GM21528 (cell line): Measurements from ENCODE around the gene TLL1.

ENCODE experiments used
- ATAC-seq: cut with Tn5 transposase; IDR thresholded peaks from one replicate; pipeline ENCODE4 v1.9.1; 2021; ENCODE audit warnings: mild to moderate bottlenecking, moderate library complexity; ENCODE audit not compliant: unreplicated experiment, low FRiP score

The TLL1 gene

DNA sequence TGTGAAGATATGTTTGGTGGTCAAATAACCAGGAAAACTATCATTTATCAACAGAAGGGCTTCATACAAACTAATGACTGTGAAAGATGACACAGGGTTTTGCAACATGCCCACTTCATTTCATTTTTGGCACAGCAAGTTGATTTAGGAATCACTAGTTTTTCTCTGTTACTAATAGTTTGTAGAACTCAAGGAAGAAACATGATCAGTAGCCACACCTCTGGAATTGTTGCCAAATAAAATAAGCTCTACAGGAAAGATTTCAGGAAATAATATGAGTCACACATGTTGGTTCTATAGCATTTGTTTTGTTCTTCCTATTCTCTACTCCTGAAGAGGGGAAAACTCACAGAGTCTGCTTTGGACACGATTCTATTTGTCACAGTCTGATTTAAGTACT lies 255.4 kb downstream of the TLL1 start:
- ATAC-seq = no peak

GRCh38 chr4:166134285-166134684 lies 261.2 kb downstream of the TLL1 start:
- no peak for ATAC-seq

DNA sequence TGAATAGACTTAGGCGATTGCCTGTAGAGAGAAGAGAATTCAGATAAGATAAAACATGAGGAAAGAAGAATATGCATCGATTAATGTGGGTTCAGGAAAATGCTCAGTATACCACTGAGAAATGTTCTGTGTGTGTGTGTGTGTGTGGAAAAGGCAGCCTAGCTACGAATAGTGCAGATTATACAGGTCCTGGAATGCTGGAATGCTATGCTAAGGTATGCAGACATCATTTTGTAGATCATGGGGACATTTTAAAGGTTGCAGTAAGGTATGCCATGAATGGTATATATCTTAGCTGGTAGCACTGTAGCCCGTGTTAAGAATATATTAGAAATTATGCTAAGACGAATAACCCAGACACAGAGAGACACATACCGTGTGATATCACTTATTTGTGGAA lies 267.9 kb downstream of the TLL1 start:
- ATAC-seq = no peak

DNA sequence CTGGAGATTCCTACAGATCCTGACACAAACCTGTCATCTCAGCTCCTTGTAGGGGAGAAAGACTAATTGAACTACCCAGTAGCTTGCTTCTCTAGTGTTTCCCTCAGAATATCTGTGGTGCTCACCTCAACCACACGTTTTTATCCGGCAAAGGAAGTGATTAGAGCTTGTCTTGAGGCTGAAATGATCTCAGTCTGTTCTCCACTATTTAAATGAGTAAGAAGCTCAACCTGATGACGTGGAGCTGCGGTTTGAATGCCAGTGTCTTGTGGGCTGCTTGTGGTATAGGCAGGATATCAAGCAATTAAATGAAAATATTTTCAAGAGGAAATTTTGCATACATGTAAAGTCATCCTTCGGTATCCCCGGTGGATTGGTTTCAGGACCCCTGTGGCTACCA lies 270.2 kb downstream of the TLL1 start:
- no peak for ATAC-seq

DNA sequence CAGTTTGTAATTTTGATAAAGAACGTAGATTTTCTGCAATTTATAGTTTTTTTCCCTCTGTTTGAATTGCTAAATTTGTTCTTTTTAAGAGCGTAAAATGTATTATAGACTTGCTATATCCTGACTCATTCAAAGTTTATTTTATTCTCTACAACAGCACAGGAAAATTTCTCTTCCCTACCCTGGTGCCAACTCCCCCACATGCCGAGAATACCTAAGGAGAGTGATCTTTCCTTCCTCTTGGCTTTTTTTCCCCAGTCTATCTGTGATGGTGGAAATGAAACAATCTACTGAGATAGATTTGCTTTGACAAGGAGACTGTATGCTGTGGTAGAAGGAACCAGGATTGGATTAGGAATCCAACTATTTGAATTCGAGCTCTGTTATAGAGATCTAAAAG lies 271.6 kb downstream of the TLL1 start:
- no peak for ATAC-seq

DNA sequence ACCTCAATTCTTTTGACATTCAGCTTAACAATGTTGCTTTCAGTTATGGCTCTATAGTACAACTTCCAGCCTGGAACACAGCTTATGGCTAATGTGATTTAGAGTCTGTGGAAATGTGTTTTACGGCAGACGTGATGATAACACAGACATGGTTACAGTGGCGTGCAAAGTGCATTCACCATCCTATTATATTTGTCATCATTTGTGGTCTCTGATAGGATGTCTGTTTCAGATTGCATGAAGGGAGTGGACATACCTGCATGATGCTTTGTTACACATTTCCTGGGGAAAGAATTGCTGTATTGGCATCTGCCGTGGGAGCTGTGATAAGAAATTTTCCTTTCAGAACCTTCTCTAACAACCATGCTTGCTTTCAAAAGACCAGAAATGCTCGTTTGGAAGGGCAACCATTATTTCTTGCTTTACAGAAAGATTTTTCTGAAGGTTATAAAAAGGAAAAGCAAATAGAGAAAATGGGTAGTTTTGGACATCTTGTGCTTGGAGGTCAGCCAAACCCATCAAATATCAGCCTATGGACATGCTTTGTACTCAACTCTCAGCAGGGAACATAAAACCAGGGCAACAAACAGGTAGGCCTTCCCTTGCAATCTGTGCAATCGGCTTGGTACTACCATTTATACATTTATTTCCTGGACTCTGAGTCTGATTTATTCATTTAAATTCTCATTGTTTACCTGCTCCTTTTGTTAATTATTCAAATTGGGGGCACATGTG lies 273.9 kb downstream of the TLL1 start:
- ATAC-seq = no peak
